Trophoblast cell (in vitro differentiated cells and primary cell): ENCODE measurements around the gene MAMDC2.

Experiments used
- DNase-seq, 2 donors: peaks; one replicate each; pipeline ENCODE4 v3.0.0-alpha.2; 2016
- H2AFZ ChIP-seq: 2 replicates; pipeline ENCODE4 v1.6.1; 2013; ENCODE audit warnings: low read length, moderate library complexity, mild to moderate bottlenecking; ENCODE audit not compliant: insufficient read depth, poor library complexity
- H2AK5ac ChIP-seq: 2 replicates; pipeline ENCODE4 v1.6.1; 2013; ENCODE audit warnings: mild to moderate bottlenecking, low read length
- H2BK120ac ChIP-seq: 2 replicates; pipeline ENCODE4 v1.6.1; 2013; ENCODE audit warnings: low read length, mild to moderate bottlenecking, moderate library complexity; ENCODE audit not compliant: insufficient read depth, poor library complexity
- H2BK12ac ChIP-seq: 2 replicates; pipeline ENCODE4 v1.6.1; 2013; ENCODE audit warnings: mild to moderate bottlenecking, low read length, moderate library complexity
- H2BK5ac ChIP-seq: 2 replicates; pipeline ENCODE4 v1.6.1; 2013; ENCODE audit warnings: low read length, low read depth, moderate library complexity, mild to moderate bottlenecking; ENCODE audit not compliant: poor library complexity
- H3K14ac ChIP-seq: 2 replicates; pipeline ENCODE4 v1.6.1; 2013; ENCODE audit warnings: mild to moderate bottlenecking, low read length
- H3K18ac ChIP-seq: 2 replicates; pipeline ENCODE4 v1.6.1; 2013; ENCODE audit warnings: mild to moderate bottlenecking, low read length
- H3K23ac ChIP-seq: 2 replicates; pipeline ENCODE4 v1.6.1; 2013; ENCODE audit warnings: low read length
- H3K27ac ChIP-seq: 2 replicates; pipeline ENCODE4 v1.5.1; 2013; ENCODE audit warnings: low read depth, mild to moderate bottlenecking, inconsistent platforms, low read length, moderate library complexity
- H3K27me3 ChIP-seq: 2 replicates; pipeline ENCODE4 v1.6.1; 2013; ENCODE audit warnings: inconsistent platforms, mild to moderate bottlenecking, low read length, moderate library complexity; ENCODE audit not compliant: insufficient read depth
- H3K36me3 ChIP-seq, 2 experiments: 1 replicate in 1 of 2; 2 replicates in 1 of 2; pipeline ENCODE4 v1.6.1; 2013; ENCODE audit warnings: low read length in 2 of 2, mild to moderate bottlenecking in 2 of 2, moderate library complexity in 1 of 2; ENCODE audit not compliant: insufficient read depth in 2 of 2, control insufficient read depth in 1 of 2
- H3K4ac ChIP-seq: 2 replicates; pipeline ENCODE4 v1.6.1; 2013; ENCODE audit warnings: low read depth, mild to moderate bottlenecking, low read length, moderate library complexity
- H3K4me1 ChIP-seq, 2 experiments: 1 replicate in 1 of 2; 2 replicates in 1 of 2; pipeline ENCODE4 v1.6.1; 2013; ENCODE audit warnings: low read length in 2 of 2, mild to moderate bottlenecking in 2 of 2, moderate library complexity in 1 of 2; ENCODE audit not compliant: insufficient read depth in 2 of 2, control insufficient read depth in 1 of 2
- H3K4me2 ChIP-seq: 2 replicates; pipeline ENCODE4 v1.6.1; 2013; ENCODE audit warnings: inconsistent platforms, mild to moderate bottlenecking, low read length, moderate library complexity
- H3K4me3 ChIP-seq: 2 replicates; pipeline ENCODE4 v1.5.1; 2013; ENCODE audit warnings: mild to moderate bottlenecking, low read depth, low read length, inconsistent platforms
- H3K79me1 ChIP-seq: one replicate; pipeline ENCODE4 v1.6.1; 2013; ENCODE audit warnings: low read length
- H3K79me2 ChIP-seq: 2 replicates; pipeline ENCODE4 v1.6.1; 2013; ENCODE audit warnings: low read length, mild to moderate bottlenecking; ENCODE audit not compliant: control insufficient read depth, insufficient read depth, poor library complexity
- H3K9ac ChIP-seq: 2 replicates; pipeline ENCODE4 v1.6.1; 2013; ENCODE audit warnings: mild to moderate bottlenecking, low read length
- H3K9me3 ChIP-seq: 2 replicates; pipeline ENCODE4 v1.6.1; 2013; ENCODE audit warnings: low read depth, mild to moderate bottlenecking, control low read depth, inconsistent platforms, low read length; ENCODE audit not compliant: insufficient read depth
- H4K12ac ChIP-seq: 2 replicates; pipeline ENCODE4 v1.6.1; 2013; ENCODE audit warnings: low read depth, mild to moderate bottlenecking, low read length, moderate library complexity
- H4K8ac ChIP-seq: 2 replicates; pipeline ENCODE4 v1.6.1; 2013; ENCODE audit warnings: low read depth, mild to moderate bottlenecking, low read length, moderate library complexity
- H4K91ac ChIP-seq: one replicate; pipeline ENCODE4 v1.6.1; 2013; ENCODE audit warnings: low read depth, mild to moderate bottlenecking, low read length, moderate library complexity
- WGBS: extraction: QIAGEN DNeasy Blood & Tissue Kit; methylation state at CpG from one replicate; pipeline ENCODE4 v1.1.7; 2013; ENCODE audit warnings: missing lambda C conversion rate; ENCODE audit not compliant: insufficient read length, insufficient coverage; ENCODE audit errors: extremely low coverage; 5-methylcytosine and 5-hydroxymethylcytosine counted together

MAMDC2 gene

DNA sequence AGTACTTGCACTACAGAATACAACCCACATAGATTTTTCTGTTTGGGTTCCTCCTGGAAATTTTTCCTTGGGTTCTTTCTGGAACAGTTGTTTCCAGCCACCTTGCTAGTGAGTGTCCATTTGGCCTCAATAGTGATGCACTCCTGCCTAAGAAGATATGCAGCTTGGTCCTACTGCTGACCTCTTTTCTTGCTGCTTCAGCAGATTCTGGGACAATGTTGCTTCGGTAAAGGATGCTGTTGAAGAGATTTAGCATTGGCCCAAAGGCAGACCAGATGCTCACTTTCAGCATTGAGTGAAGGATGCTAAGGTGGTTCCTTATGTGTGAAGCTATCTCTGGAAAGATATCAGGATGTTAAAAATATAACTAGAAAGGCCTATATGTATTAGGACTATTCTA lies 128.9 kb downstream of the MAMDC2 start:
- no CpG with 5 or more reads among the region's 1 CpG for WGBS
- no peak overlapping the region for H3K9ac ChIP-seq

DNA sequence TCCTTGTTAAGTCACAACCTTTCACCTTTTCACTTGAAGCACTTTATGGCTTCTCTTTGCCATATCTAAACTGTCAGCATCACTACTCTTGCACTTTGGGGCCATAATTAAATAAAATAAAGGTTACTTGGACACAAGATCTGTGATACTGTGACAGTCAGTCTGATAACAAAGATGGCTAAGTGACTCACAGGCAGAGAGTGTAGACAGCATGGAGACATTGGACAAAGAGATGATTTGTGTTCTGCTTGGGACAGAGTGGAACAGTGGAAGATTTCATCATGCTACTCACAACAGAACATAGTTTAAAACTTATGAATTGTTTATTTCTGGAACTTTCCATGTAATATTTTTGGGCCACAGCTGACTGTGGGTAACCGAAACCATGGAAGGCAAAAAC lies 133.5 kb downstream of the MAMDC2 start:
- H3K79me1 ChIP-seq = no peaks in the 10 kb centered on the region
- no peaks in the 10 kb centered on the region for H3K4me1 ChIP-seq
- no peak overlapping the region for H2BK120ac ChIP-seq
- no peaks in the 10 kb centered on the region for H3K36me3 ChIP-seq
- H3K23ac ChIP-seq = no peak overlapping the region
- H3K4me2 ChIP-seq = no peak overlapping the region
- no peak overlapping the region for H2BK12ac ChIP-seq
- no peak overlapping the region for H3K4me3 ChIP-seq
- H3K14ac ChIP-seq = no peak overlapping the region
- no peak overlapping the region for H4K91ac ChIP-seq
- H3K79me2 ChIP-seq = no peaks in the 10 kb centered on the region
- no peak overlapping the region for H3K9ac ChIP-seq
- WGBS = no CpG with 5 or more reads among the region's 1 CpG
- H2BK5ac ChIP-seq = no peak overlapping the region
- H3K4ac ChIP-seq = no peak overlapping the region
- H3K27me3 ChIP-seq = no peaks in the 10 kb centered on the region
- no peak overlapping the region for H4K8ac ChIP-seq
- H4K12ac ChIP-seq = no peak overlapping the region
- H2AFZ ChIP-seq = no peak overlapping the region
- no peak overlapping the region for H3K18ac ChIP-seq
- H2AK5ac ChIP-seq = no peak overlapping the region
- no peaks in the 10 kb centered on the region for H3K9me3 ChIP-seq
- no peak overlapping the region for H3K27ac ChIP-seq
- DNase-seq = no peak

More for the DNA sequence above, 128.9 kb downstream of the MAMDC2 start:
- no peaks in the 10 kb centered on the region for H3K9me3 ChIP-seq
- H2BK120ac ChIP-seq = no peak overlapping the region
- H2BK12ac ChIP-seq = no peak overlapping the region
- H3K4me1 ChIP-seq = peaks cover 0 to 1% of the 10 kb centered on the region in 2 experiments
- H3K14ac ChIP-seq = no peak overlapping the region
- no peaks in the 10 kb centered on the region for H3K27me3 ChIP-seq
- no peak for DNase-seq
- H2AK5ac ChIP-seq = no peak overlapping the region
- no peak overlapping the region for H3K4me3 ChIP-seq
- H3K79me1 ChIP-seq = no peaks in the 10 kb centered on the region
- no peak overlapping the region for H4K12ac ChIP-seq
- no peak overlapping the region for H2AFZ ChIP-seq
- no peaks in the 10 kb centered on the region for H3K79me2 ChIP-seq
- no peak overlapping the region for H4K91ac ChIP-seq
- H4K8ac ChIP-seq = no peak overlapping the region
- H3K18ac ChIP-seq = no peak overlapping the region
- H3K27ac ChIP-seq = no peak overlapping the region
- no peak overlapping the region for H3K23ac ChIP-seq
- H2BK5ac ChIP-seq = no peak overlapping the region
- no peak overlapping the region for H3K4me2 ChIP-seq
- no peak overlapping the region for H3K4ac ChIP-seq
- H3K36me3 ChIP-seq = peaks cover 0 to 2% of the 10 kb centered on the region in 2 experiments

DNA sequence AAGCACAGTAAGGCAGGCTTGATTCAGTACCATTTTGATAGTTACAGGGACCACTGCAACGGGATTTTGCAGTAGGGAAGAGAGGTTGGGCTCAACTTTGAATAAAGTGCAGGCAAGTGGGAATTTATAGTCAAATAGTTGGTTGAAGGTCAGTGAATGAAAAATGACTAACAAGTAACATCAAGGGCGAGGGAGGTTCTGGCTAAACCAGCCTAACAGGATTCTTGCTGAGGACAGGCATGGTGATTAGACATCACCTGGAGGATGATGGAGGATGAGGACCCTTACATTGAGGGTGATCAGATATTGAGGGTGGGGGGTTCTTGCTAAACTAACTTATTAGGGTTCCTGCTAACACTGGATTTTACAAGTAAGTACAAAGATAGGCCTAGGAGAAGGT lies 149.1 kb downstream of the MAMDC2 start:
- Histone ChIP-seq H3K18ac (no peak overlapping the region), H3K4ac (no peak overlapping the region), H2BK5ac (no peak overlapping the region), H3K4me1 (peaks cover 0 to 4% of the 10 kb centered on the region in 2 experiments), H3K4me3 (no peak overlapping the region), H2AFZ (no peak overlapping the region), H3K27ac (no peak overlapping the region), H3K79me2 (no peaks in the 10 kb centered on the region), H4K8ac (no peak overlapping the region), H2BK120ac (no peak overlapping the region), H4K91ac (no peak overlapping the region), H2AK5ac (no peak overlapping the region), H3K9me3 (no peaks in the 10 kb centered on the region), H3K4me2 (no peak overlapping the region), H2BK12ac (no peak overlapping the region), H3K27me3 (no peaks in the 10 kb centered on the region), H3K23ac (no peak overlapping the region), H3K79me1 (no peaks in the 10 kb centered on the region), H3K14ac (no peak overlapping the region), H3K36me3 (no peaks in the 10 kb centered on the region), H3K9ac (no peak overlapping the region), H4K12ac (no peak overlapping the region)
- whole genome bisulfite sequencing = no CpG with 5 or more reads among the region's 2 CpGs
- peak; percentile 39 to 65 for DNase-seq

DNA sequence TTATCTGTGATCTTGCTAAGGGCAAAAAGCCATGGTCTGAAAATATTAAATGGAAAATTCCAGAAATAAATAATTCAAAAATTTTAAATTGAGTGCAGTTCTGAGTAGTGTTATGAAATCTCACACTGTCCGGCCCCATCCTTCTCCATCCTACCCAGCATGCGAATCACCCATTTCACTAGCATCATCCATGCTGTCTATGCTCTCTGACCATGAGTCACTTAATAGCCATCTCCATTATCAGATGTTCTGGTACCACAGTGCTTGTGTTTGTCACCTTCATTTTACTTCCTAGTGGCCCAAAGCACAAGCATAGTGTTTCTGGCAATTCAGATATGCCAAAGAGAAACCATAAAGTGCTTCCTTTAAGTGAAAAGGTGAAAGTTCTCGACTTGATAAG lies 151.8 kb downstream of the MAMDC2 start:
- Histone ChIP-seq H2BK120ac (no peak overlapping the region), H3K27me3 (no peaks in the 10 kb centered on the region), H3K18ac (no peak overlapping the region), H3K9me3 (no peaks in the 10 kb centered on the region), H3K36me3 (no peaks in the 10 kb centered on the region), H3K9ac (no peak overlapping the region), H3K4ac (no peak overlapping the region), H2AFZ (no peak overlapping the region), H3K79me2 (no peaks in the 10 kb centered on the region), H3K79me1 (no peaks in the 10 kb centered on the region), H4K91ac (no peak overlapping the region), H3K4me2 (no peak overlapping the region), H3K14ac (no peak overlapping the region), H3K27ac (no peak overlapping the region), H3K4me1 (peaks cover 0 to 4% of the 10 kb centered on the region in 2 experiments), H2AK5ac (no peak overlapping the region), H3K4me3 (no peak overlapping the region), H2BK5ac (no peak overlapping the region), H3K23ac (no peak overlapping the region), H4K12ac (no peak overlapping the region), H2BK12ac (no peak overlapping the region), H4K8ac (no peak overlapping the region)
- peak in 1 of 2 donors; percentile 8 for DNase-seq
- no CpG with 5 or more reads among the region's 3 CpGs for WGBS
